ENCODE measurements around the gene PREX1.

The PREX1 gene

GRCh38 chr20:48769069-48769983 is 58.5 kb downstream of the PREX1 start:
- peak; percentile 50 for DNase-seq (ENCODE audit: low read depth)
- no peak for TF ChIP-seq CTCF (IDR thresholded peaks at IDR 0.05; ENCODE audit: low read length, missing control alignments)
- no peak overlapping the region for H3K4me3 ChIP-seq (replicated peaks; ENCODE audit: low read depth, low read length)

GRCh38 chr20:48766961-48767960 is 60.5 kb downstream of the PREX1 start:
- no peak for TF ChIP-seq CTCF (IDR thresholded peaks at IDR 0.05; ENCODE audit: low read length, missing control alignments)
- no peak overlapping the region for H3K4me3 ChIP-seq (replicated peaks; ENCODE audit: low read depth, low read length)
- no peak for DNase-seq (ENCODE audit: low read depth)

GRCh38 chr20:48766205-48766604 is 61.6 kb downstream of the PREX1 start:
- H3K4me3 ChIP-seq (replicated peaks; ENCODE audit: low read depth, low read length), result no peak overlapping the region
- no peak for TF ChIP-seq CTCF (IDR thresholded peaks at IDR 0.05; ENCODE audit: low read length, missing control alignments)
- no peak for DNase-seq (ENCODE audit: low read depth)

GRCh38 chr20:48765359-48765758 is 62.4 kb downstream of the PREX1 start:
- TF ChIP-seq CTCF (IDR thresholded peaks at IDR 0.05; ENCODE audit: low read length, missing control alignments), result no peak
- no peak for DNase-seq (ENCODE audit: low read depth)

GRCh38 chr20:48763216-48763914 is 64.4 kb downstream of the PREX1 start:
- no peak overlapping the region for H3K4me3 ChIP-seq (replicated peaks; ENCODE audit: low read depth, low read length)
- DNase-seq (ENCODE audit: low read depth), result no peak
- no peak for TF ChIP-seq CTCF (IDR thresholded peaks at IDR 0.05; ENCODE audit: low read length, missing control alignments)

More at GRCh38 chr20:48765359-48765758, 62.4 kb downstream of the PREX1 start:
- no peak overlapping the region for H3K4me3 ChIP-seq (replicated peaks; ENCODE audit: low read depth, low read length)

GRCh38 chr20:48761874-48762273 is 65.9 kb downstream of the PREX1 start:
- no peak for TF ChIP-seq CTCF (IDR thresholded peaks at IDR 0.05; ENCODE audit: low read length, missing control alignments)
- DNase-seq (ENCODE audit: low read depth), result no peak
- no peak overlapping the region for H3K4me3 ChIP-seq (replicated peaks; ENCODE audit: low read depth, low read length)
